PFSK-1 (cell line): ENCODE data around the gene RBM33.

Source experiments
- FOXP2 ChIP-seq: optimal IDR thresholded peaks from 2 replicates; pipeline ENCODE3; 2011; ENCODE audit warnings: borderline replicate concordance, control low read depth, inconsistent platforms; ENCODE audit not compliant: insufficient read depth; ENCODE audit errors: extremely low read length, extremely low read depth
- POLR2AphosphoS5 ChIP-seq: IDR thresholded peaks from 2 replicates; pipeline ENCODE4 v1.6.1; 2012; ENCODE audit warnings: low read depth, mild to moderate bottlenecking, control low read depth, low read length, moderate library complexity
- SIN3A ChIP-seq: IDR thresholded peaks from 2 replicates; pipeline ENCODE4 v1.6.1; 2012; ENCODE audit warnings: mild to moderate bottlenecking, low read length, moderate library complexity, borderline replicate concordance; ENCODE audit not compliant: insufficient read depth
- TAF1 ChIP-seq: IDR thresholded peaks from 2 replicates; pipeline ENCODE4 v1.6.1; 2012; ENCODE audit warnings: low read length, control low read depth, borderline replicate concordance; ENCODE audit not compliant: insufficient read depth
- TF ChIP-seq, protein P1 (sequence below), 2 experiments: IDR thresholded peaks; 2 replicates each; pipeline versions ENCODE4 v1.6.1 to v1.8.0; 2011 to 2012; ENCODE audit warnings: low read depth in 2 of 2, low read length in 2 of 2, control low read depth in 1 of 2, inconsistent platforms in 1 of 2, mild to moderate bottlenecking in 1 of 2, moderate library complexity in 1 of 2; ENCODE audit not compliant: insufficient read depth in 1 of 2

The RBM33 gene

DNA sequence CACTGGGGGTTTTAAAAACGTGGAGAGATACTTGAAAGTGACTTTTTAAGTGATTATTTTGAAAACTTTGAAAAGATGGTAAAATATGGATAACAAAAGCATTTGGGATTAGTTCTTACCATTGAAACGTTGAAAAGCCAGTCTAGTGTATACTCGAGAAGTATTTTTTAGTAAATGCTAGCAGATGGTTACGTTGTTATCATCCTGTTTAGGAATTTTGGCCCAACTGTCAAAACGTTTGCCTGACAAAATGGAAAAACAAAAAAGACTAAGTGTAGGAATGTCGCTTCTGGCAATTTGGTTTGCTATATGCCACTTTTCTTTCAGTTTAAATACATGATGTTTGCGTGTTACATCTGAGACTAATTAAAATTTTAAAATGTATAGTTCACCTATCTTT lies 1.2 kb downstream of the RBM33 start:
- TF ChIP-seq, protein P1, sequence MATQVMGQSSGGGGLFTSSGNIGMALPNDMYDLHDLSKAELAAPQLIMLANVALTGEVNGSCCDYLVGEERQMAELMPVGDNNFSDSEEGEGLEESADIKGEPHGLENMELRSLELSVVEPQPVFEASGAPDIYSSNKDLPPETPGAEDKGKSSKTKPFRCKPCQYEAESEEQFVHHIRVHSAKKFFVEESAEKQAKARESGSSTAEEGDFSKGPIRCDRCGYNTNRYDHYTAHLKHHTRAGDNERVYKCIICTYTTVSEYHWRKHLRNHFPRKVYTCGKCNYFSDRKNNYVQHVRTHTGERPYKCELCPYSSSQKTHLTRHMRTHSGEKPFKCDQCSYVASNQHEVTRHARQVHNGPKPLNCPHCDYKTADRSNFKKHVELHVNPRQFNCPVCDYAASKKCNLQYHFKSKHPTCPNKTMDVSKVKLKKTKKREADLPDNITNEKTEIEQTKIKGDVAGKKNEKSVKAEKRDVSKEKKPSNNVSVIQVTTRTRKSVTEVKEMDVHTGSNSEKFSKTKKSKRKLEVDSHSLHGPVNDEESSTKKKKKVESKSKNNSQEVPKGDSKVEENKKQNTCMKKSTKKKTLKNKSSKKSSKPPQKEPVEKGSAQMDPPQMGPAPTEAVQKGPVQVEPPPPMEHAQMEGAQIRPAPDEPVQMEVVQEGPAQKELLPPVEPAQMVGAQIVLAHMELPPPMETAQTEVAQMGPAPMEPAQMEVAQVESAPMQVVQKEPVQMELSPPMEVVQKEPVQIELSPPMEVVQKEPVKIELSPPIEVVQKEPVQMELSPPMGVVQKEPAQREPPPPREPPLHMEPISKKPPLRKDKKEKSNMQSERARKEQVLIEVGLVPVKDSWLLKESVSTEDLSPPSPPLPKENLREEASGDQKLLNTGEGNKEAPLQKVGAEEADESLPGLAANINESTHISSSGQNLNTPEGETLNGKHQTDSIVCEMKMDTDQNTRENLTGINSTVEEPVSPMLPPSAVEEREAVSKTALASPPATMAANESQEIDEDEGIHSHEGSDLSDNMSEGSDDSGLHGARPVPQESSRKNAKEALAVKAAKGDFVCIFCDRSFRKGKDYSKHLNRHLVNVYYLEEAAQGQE (IDR thresholded peaks at IDR 0.05; ENCODE audit: insufficient read depth in 1 of 2, low read depth in 2 of 2, low read length in 2 of 2), result no peak
- no peak for TF ChIP-seq TAF1
- TF ChIP-seq POLR2AphosphoS5, result no peak

GRCh38 chr7:155646669-155647068 lies 2.2 kb downstream of the RBM33 start:
- TF ChIP-seq FOXP2 (no peak), TAF1 (no peak), SIN3A (no peak), POLR2AphosphoS5 (no peak)
- TF ChIP-seq, protein P1 (IDR thresholded peaks at IDR 0.05; ENCODE audit: insufficient read depth in 1 of 2, low read depth in 2 of 2, low read length in 2 of 2), result no peak

DNA sequence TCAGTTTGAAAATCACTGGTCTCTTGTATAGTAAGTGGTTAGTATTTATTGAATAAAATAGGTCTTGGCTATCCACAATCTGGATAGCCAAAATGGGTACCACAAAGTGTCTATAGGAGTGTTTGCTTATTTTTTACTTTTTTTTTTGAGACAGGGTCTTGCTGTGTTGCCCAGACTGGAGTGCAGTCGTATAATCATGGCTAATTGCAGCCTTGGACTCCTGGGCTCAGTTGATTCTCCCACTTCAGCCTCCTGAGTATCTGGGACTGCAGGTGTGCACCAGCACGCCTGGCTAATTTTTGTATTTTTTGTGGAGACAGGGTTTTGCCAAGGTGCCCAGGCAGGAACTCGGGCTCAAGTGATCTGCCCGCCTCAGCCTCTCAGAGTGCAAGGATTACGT lies 2.8 kb downstream of the RBM33 start:
- TF ChIP-seq TAF1, result no peak
- TF ChIP-seq, protein P1 (IDR thresholded peaks at IDR 0.05; ENCODE audit: insufficient read depth in 1 of 2, low read depth in 2 of 2, low read length in 2 of 2), result no peak
- TF ChIP-seq POLR2AphosphoS5, result no peak

DNA sequence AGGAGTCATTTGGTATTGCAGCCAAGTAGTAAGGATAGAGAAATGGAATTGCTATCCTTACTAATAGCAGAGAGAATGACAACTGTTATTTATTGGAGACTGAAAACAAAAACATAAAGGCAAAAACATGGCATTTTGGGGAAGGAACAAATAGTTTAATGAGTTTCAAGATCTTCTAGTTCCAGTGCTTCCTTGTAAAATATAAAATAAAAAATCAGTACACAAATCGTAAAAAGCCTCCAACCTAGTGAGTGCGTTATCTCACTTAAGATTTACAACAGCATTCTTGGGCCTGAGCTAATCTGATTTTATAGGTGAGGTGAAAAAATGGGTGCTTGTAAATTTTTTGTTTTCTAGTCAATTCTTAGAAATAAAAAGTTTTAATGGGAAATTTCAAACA lies 3.3 kb downstream of the RBM33 start:
- TF ChIP-seq SIN3A (no peak), FOXP2 (no peak), TAF1 (no peak), POLR2AphosphoS5 (no peak)
- TF ChIP-seq, protein P1 (IDR thresholded peaks at IDR 0.05; ENCODE audit: insufficient read depth in 1 of 2, low read depth in 2 of 2, low read length in 2 of 2), result no peak

DNA sequence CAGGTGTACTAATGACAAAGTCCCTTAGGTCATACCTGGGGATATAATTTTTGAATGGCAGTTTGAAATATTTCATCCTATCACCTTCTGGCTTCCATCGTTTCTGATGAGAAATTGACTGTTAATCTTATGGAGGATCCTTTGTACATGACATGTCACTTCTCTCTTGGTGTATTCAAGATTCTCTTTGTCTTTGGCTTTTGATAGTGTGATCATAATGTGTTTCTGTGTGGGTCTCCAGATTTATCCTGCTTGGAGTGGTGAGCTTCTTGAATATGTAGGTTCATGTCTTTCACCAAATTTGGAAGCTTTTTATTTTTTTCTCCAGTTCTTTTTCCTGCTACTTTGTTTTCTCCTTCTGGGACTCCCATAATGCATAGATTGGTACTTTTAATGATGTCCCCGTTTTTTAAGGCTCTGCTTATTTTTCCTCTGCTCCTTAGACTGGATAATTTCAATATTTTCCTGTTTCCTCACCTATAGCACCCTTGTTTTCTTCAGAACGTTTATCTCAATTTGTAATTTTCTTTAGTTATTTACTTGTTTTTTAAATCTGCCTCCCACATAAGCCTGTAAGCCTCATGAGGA lies 4.4 kb downstream of the RBM33 start:
- no peak for TF ChIP-seq POLR2AphosphoS5
- no peak for TF ChIP-seq FOXP2
- TF ChIP-seq TAF1, result no peak
